Measurements from ENCODE around the gene PPP1R13L.

PPP1R13L gene

GRCh38 chr19:45355402-45355801, 49.5 kb downstream of the PPP1R13L start:
- TF ChIP-seq CTCF (IDR thresholded peaks at IDR 0.05; ENCODE audit: low read depth, low read length, missing control alignments), result no peak
- no peaks in the 10 kb centered on the region for H3K27me3 ChIP-seq (replicated peaks)
- in situ Hi-C loops (cut with HindIII; ENCODE audit: low pct_ligation_motif_present, low sequenced_read_pairs), result no loop called here
- H3K27ac ChIP-seq, result no peak overlapping the region
- no peak for DNase-seq
- peaks cover 88% of the 10 kb centered on the region for H3K36me3 ChIP-seq (replicated peaks)
- no peak overlapping the region for H3K4me3 ChIP-seq (ENCODE audit: low read depth, low read length)

GRCh38 chr19:45354241-45354842, 50.5 kb downstream of the PPP1R13L start:
- H3K4me3 ChIP-seq (ENCODE audit: low read depth, low read length), result no peak overlapping the region
- H3K27me3 ChIP-seq (replicated peaks), result no peaks in the 10 kb centered on the region
- in situ Hi-C loops (cut with HindIII; ENCODE audit: low pct_ligation_motif_present, low sequenced_read_pairs), result no loop called here
- H3K27ac ChIP-seq, result no peak overlapping the region
- no peak for TF ChIP-seq CTCF (IDR thresholded peaks at IDR 0.05; ENCODE audit: low read depth, low read length, missing control alignments)
- peaks cover 86% of the 10 kb centered on the region for H3K36me3 ChIP-seq (replicated peaks)
- no peak for DNase-seq

GRCh38 chr19:45352914-45353796, 51.7 kb downstream of the PPP1R13L start:
- Histone ChIP-seq H3K27ac (no peak overlapping the region), H3K27me3 (replicated peaks) (no peaks in the 10 kb centered on the region), H3K4me3 (ENCODE audit: low read depth, low read length) (no peak overlapping the region), H3K36me3 (replicated peaks) (peaks cover 74% of the 10 kb centered on the region)
- TF ChIP-seq CTCF (IDR thresholded peaks at IDR 0.05; ENCODE audit: low read depth, low read length, missing control alignments), result no peak
- in situ Hi-C loops (cut with HindIII; ENCODE audit: low pct_ligation_motif_present, low sequenced_read_pairs), result no loop called here
- DNase-seq, result no peak

GRCh38 chr19:45352471-45352870, 52.4 kb downstream of the PPP1R13L start:
- no peak for TF ChIP-seq CTCF (IDR thresholded peaks at IDR 0.05; ENCODE audit: low read depth, low read length, missing control alignments)
- DNase-seq, result no peak
- no peak overlapping the region for H3K27ac ChIP-seq
- peaks cover 67% of the 10 kb centered on the region for H3K36me3 ChIP-seq (replicated peaks)
- in situ Hi-C loops (cut with HindIII; ENCODE audit: low pct_ligation_motif_present, low sequenced_read_pairs), result no loop called here
- H3K27me3 ChIP-seq (replicated peaks), result no peaks in the 10 kb centered on the region
- no peak overlapping the region for H3K4me3 ChIP-seq (ENCODE audit: low read depth, low read length)

- TF ChIP-seq CTCF (IDR thresholded peaks at IDR 0.05; ENCODE audit: low read depth, low read length, missing control alignments), result no peak
- Histone ChIP-seq H3K27ac (no peak overlapping the region), H3K4me3 (ENCODE audit: low read depth, low read length) (no peak overlapping the region), H3K36me3 (replicated peaks) (peaks cover 63% of the 10 kb centered on the region), H3K27me3 (replicated peaks) (no peaks in the 10 kb centered on the region)
- in situ Hi-C loops (cut with HindIII; ENCODE audit: low pct_ligation_motif_present, low sequenced_read_pairs), result no loop called here
- DNase-seq, result no peak
Observed at GRCh38 chr19:45352062-45352461, 52.8 kb downstream of the PPP1R13L start.
